Measurements from ENCODE around the gene MERTK. TPM values are rescaled to one million over a fixed set of nuclear protein-coding genes. Genes with fewer than 3 reads are reported as not detected.

The MERTK gene
- total and polyA plus RNA-seq, 2 of the 13 experiments (the other 11 are each of a cell fraction or from before 2014, with no cell fraction given): 37.3 to 44.7 TPM

DNA sequence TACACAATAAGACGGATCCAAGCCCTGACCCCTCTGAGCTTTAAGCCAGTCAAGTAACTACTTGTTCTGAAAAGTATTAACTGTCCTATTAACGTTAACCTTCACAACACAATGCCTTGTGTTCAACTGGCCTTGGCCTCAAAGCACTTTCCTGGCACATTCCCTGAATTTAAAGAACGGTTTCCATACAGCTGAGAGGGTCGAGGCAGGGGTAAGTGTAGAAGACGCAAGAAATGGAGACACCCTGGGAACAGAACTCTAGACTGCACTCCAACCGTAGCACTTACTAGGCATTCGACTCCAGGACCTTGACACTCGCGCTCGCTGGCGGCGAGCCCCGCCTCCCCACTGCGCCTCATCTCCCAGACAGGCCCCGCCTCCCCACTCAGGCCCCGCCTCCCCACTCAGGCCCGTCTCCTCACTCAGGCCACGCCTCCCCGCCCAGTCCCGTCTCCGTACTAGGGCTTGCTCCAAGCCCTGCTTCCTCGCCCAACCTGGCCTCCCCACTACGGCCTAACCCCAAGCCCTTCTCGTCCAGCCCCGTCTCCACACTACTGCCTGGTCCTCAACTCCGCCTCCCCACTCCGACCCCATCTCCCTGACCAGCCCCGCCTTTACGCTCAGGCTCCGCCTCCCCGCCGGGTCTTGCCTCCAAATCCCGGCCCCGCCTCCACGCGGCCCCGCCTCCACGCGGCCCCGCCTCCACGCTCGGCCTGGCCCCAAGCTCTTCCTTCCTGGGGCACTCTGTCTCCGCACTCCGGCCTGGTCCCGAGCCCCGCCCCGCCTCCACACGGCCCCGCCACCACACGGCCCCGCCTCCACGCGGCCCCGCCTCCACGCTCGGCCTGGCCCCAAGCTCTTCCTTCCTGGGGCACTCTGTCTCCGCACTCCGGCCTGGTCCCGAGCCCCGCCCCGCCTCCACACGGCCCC, 155.8 kb downstream of the MERTK start (continued):
- TF ChIP-seq ZBTB49 (CRISPR knock-in tag; IDR thresholded peaks at IDR 0.05; ENCODE audit: borderline replicate concordance) (0 out of 2 replicates have a peak, but pooled peaks have one; percentile 28), AHR (CRISPR knock-in tag; IDR thresholded peaks at IDR 0.05) (0 out of 2 replicates have a peak, but pooled peaks have one; percentile 58), ZNF274 (CRISPR knock-in tag; IDR thresholded peaks at IDR 0.05) (0 out of 2 replicates have a peak, but pooled peaks have one; percentile 53), ZNF264 (CRISPR knock-in tag; IDR thresholded peaks at IDR 0.05) (0 out of 2 replicates have a peak, but pooled peaks have one; percentile 36), SOX5 (CRISPR knock-in tag; IDR thresholded peaks at IDR 0.05; ENCODE audit: borderline replicate concordance) (0 out of 2 replicates have a peak, but pooled peaks have one; percentile 15), ZKSCAN8 (CRISPR knock-in tag; IDR thresholded peaks at IDR 0.05; ENCODE audit: borderline replicate concordance) (no peak; the same call in 1 of the 2 replicates), IRF2 (CRISPR knock-in tag; IDR thresholded peaks at IDR 0.05) (peak; percentile 40; the same call in 1 of the 2 replicates), HOXA5 (CRISPR knock-in tag; IDR thresholded peaks at IDR 0.05) (0 out of 2 replicates have a peak, but pooled peaks have one; percentile 47), ZNF781 (CRISPR knock-in tag; IDR thresholded peaks at IDR 0.05; ENCODE audit: borderline replicate concordance, not compliant biosample characterization) (no peak), SP4 (CRISPR knock-in tag; IDR thresholded peaks at IDR 0.05) (peak; percentile 98), SP1 (IDR thresholded peaks at IDR 0.05) (peak; percentile 90; the same call in 1 of the 2 replicates), SP1 (CRISPR knock-in tag; IDR thresholded peaks at IDR 0.05) (peak; percentile 77), REXO4 (CRISPR knock-in tag; IDR thresholded peaks at IDR 0.05; ENCODE audit: borderline replicate concordance) (no peak), MEIS2 (CRISPR knock-in tag; IDR thresholded peaks at IDR 0.05) (peak; percentile 73; the same call in 1 of the 2 replicates), ZNF446 (CRISPR knock-in tag; IDR thresholded peaks at IDR 0.05) (0 out of 2 replicates have a peak, but pooled peaks have one; percentile 20), HES4 (CRISPR knock-in tag; IDR thresholded peaks at IDR 0.05; ENCODE audit: borderline replicate concordance) (0 out of 2 replicates have a peak, but pooled peaks have one; percentile 39), SPEN (CRISPR knock-in tag; IDR thresholded peaks at IDR 0.05; ENCODE audit: low read depth) (peak; percentile 41; the same call in 1 of the 2 replicates), PITX1 (CRISPR knock-in tag; IDR thresholded peaks at IDR 0.05) (peak; percentile 22; the same call in 1 of the 2 replicates), ZFP1 (CRISPR knock-in tag; IDR thresholded peaks at IDR 0.05) (0 out of 2 replicates have a peak, but pooled peaks have one; percentile 26), ZNF501 (CRISPR knock-in tag; IDR thresholded peaks at IDR 0.05) (peak; percentile 56; the same call in 1 of the 2 replicates), HDAC1 (CRISPR knock-in tag; IDR thresholded peaks at IDR 0.05) (peak; percentile 2; the same call in 1 of the 2 replicates), HOXA3 (CRISPR knock-in tag; IDR thresholded peaks at IDR 0.05) (peak; percentile 40; the same call in 1 of the 2 replicates), ZNF335 (CRISPR knock-in tag; IDR thresholded peaks at IDR 0.05) (no peak; the same call in none of the 2 replicates)
- TF ChIP-seq, protein P1, sequence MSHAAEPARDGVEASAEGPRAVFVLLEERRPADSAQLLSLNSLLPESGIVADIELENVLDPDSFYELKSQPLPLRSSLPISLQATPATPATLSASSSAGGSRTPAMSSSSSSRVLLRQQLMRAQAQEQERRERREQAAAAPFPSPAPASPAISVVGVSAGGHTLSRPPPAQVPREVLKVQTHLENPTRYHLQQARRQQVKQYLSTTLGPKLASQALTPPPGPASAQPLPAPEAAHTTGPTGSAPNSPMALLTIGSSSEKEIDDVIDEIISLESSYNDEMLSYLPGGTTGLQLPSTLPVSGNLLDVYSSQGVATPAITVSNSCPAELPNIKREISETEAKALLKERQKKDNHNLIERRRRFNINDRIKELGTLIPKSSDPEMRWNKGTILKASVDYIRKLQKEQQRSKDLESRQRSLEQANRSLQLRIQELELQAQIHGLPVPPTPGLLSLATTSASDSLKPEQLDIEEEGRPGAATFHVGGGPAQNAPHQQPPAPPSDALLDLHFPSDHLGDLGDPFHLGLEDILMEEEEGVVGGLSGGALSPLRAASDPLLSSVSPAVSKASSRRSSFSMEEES (CRISPR knock-in tag; IDR thresholded peaks at IDR 0.05): 0 out of 2 replicates have a peak, but pooled peaks have one; percentile 44
- TF ChIP-seq, protein P2, sequence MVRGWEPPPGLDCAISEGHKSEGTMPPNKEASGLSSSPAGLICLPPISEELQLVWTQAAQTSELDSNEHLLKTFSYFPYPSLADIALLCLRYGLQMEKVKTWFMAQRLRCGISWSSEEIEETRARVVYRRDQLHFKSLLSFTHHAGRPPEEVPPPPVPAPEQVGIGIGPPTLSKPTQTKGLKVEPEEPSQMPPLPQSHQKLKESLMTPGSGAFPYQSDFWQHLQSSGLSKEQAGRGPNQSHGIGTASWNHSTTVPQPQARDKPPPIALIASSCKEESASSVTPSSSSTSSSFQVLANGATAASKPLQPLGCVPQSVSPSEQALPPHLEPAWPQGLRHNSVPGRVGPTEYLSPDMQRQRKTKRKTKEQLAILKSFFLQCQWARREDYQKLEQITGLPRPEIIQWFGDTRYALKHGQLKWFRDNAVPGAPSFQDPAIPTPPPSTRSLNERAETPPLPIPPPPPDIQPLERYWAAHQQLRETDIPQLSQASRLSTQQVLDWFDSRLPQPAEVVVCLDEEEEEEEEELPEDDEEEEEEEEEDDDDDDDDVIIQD (CRISPR knock-in tag; IDR thresholded peaks at IDR 0.05; ENCODE audit: low read depth): peak; percentile 54; the same call in 1 of the 2 replicates
